D341Med (cell line): Measurements from ENCODE around the gene RXYLT1.
"Not testable (repeated sequence)": the region's sequence is repeated elsewhere in the genome, so short reads cannot be mapped to it uniquely, and the experiment has no call there.

Experiments used
- DNase-seq: peaks from one replicate; pipeline ENCODE4 v3.0.0; 2012; ENCODE audit warnings: low spot score

RXYLT1 gene

DNA sequence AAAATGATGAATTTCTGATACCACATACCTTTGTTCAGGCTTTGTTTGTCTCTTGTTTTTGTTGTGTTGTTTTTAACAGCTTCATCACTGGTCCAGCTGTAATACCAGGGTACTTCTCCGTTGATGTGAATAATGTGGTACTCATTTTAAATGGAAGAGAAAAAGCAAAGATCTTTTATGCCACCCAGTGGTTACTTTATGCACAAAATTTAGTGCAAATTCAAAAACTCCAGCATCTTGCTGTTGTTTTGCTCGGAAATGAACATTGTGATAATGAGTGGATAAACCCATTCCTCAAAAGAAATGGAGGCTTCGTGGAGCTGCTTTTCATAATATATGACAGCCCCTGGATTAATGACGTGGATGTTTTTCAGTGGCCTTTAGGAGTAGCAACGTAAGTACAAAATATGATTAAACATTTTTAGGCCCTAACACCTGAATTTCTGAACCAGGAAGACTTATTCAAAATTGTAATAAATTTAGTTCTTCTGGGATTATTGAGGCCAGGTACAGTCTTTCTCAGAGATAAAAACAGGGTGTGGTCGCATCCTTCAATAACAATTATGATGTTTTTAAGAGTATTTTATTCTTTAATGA is 22.4 kb downstream of the RXYLT1 start:
- peak; percentile 33 for DNase-seq

DNA sequence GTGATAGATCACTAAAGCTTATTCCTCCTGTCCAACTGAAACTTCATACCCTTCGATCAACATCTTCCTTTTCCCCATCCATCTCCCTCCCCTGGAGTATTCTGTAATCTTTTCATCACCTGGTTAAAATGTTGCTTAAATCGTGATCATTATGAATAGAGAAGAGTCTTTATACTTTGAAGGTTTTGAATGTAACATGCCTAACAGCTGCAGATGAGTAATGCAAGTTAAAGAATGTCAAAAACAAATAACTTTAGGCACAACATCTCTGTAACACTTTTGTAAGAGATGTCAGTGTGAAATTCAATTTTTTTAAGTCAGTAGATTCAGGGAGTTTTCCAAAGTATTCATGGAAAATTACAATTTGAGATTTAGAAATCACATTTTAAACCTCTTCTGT is 25.0 kb downstream of the RXYLT1 start:
- no peak for DNase-seq

- DNase-seq, result no peak
These were observed 26.3 kb downstream of the RXYLT1 start for GRCh38 chr12:63805704-63806672.

DNA sequence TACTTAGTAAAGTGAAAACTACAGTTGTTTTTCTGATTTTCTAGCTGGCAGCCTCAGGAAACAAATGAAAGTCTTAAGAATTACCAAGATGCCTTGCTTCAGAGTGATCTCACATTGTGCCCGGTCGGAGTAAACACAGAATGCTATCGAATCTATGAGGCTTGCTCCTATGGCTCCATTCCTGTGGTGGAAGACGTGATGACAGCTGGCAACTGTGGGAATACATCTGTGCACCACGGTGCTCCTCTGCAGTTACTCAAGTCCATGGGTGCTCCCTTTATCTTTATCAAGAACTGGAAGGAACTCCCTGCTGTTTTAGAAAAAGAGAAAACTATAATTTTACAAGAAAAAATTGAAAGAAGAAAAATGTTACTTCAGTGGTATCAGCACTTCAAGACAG is 28.9 kb downstream of the RXYLT1 start:
- no peak for DNase-seq

GRCh38 chr12:63809566-63809965 is 29.9 kb downstream of the RXYLT1 start:
- no peak for DNase-seq

GRCh38 chr12:63811334-63811733 is 31.6 kb downstream of the RXYLT1 start:
- no peak for DNase-seq

DNA sequence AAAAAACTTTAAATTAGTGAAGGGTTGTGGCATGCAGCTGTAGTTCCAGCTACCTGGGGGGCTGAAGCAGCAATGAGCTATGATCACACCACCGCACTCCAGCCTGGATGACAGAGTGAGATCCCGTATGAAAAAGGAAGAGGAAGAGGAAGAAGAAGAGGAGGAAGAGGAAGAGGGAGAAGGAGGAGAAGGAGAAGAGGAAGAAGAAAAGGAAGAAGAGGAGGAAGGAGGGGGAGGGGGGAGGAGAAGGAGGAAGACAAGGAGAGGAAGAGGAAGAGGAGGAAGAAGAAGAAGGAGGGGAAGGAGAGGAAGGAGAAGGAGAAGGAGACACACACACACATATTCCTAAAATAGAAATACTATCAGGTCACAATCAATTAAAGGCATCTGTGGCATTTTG is 32.0 kb downstream of the RXYLT1 start:
- no peak for DNase-seq

GRCh38 chr12:63814146-63814772 is 34.5 kb downstream of the RXYLT1 start:
- no peak for DNase-seq

DNA sequence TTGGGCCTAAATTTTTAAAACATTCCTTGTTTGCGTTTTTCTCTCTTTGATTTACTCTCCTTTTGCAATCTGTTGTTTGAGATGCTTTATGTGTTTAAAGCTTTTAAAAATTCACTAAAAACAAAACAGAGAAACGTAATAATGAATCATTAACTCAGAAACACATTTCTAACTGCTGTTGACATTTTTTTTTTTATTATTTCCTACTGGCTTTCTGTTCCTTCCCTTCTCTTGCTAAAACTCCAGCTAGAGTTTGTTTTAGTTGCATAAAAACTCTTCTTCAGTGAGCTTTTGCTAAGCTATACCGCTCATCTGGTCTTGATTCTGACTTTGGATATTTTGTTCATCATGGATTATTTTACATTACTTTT is 35.8 kb downstream of the RXYLT1 start:
- no peak for DNase-seq

- DNase-seq, result no peak
These were observed 36.3 kb downstream of the RXYLT1 start for GRCh38 chr12:63816031-63816430.

- no peak for DNase-seq
These were observed 40.7 kb downstream of the RXYLT1 start for GRCh38 chr12:63820427-63820826.

GRCh38 chr12:63821781-63822251 is 42.1 kb downstream of the RXYLT1 start:
- DNase-seq, result no peak

DNA sequence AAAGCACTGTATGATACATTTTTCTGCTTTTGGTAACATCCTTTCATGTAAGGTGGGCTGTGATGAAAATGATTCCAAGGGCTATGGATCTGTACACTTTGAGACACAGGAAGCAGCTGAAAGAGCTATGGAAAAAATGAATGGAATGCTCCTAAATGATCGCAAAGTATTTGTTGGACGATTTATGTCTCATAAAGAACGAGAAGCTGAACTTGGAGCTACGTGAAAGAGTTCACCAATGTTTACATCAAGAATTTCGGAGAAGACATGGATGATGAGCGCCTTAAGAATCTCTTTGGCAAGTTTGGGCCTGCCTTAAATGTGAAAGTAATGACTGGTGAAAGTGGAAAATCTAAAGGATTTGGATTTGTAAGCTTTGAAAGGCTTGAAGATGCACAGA is 42.6 kb downstream of the RXYLT1 start:
- DNase-seq, result no peak

DNA sequence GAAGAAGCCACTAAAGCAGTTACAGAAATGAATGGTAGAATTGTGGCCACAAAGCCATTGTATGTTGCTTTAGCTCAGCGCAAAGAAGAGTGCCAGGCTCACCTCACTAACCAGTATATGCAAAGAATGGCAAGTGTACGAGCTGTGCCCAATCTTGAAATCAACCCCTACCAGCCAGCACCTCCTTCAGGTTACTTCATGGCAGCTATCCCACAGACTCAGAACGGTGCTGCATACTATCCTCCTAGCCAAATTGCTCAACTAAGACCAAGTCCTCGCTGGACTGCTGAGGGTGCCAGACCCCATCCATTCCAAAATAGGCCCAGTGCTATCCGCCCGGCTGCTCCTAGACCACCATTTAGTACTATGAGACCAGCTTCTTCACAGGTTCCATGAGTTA is 43.3 kb downstream of the RXYLT1 start:
- DNase-seq, result no peak

DNA sequence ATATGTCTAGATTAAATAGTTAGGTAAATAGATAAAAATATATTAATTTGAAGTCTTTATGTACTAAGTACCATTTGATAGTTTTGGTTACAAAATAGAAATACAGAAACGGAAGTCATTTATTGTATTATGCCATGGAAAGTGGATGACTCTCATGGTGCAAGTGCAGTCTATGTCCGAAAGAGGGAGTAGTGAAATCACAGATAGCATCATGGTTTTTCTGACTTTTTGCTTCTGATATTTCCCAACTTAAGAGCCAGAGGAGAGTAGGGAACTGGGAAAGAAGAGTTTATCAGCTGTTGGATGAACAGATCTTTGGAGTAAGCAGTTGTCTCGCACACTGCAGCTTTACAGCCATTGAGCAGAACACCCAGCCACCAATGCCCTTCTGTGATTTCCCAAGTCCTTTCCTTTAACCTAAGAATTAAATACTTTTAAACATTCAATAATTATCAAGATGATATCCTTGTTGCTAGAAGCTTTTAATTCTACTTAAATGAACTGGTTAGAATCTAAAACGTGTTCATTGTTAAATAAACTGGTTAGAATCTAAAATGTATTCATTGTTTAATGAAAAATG is 46.4 kb downstream of the RXYLT1 start:
- peak; percentile 57 for DNase-seq

- DNase-seq, result no peak
These were observed 49.2 kb downstream of the RXYLT1 start for GRCh38 chr12:63828867-63829266.

- DNase-seq, result no peak
These were observed 56.3 kb downstream of the RXYLT1 start for GRCh38 chr12:63836046-63836445.

- DNase-seq, result no peak
These were observed 57.2 kb downstream of the RXYLT1 start for GRCh38 chr12:63836936-63837335.

GRCh38 chr12:63838411-63838810 is 58.7 kb downstream of the RXYLT1 start:
- no peak for DNase-seq

- DNase-seq, result no peak
These were observed 61.3 kb downstream of the RXYLT1 start for GRCh38 chr12:63841011-63841410.

DNA sequence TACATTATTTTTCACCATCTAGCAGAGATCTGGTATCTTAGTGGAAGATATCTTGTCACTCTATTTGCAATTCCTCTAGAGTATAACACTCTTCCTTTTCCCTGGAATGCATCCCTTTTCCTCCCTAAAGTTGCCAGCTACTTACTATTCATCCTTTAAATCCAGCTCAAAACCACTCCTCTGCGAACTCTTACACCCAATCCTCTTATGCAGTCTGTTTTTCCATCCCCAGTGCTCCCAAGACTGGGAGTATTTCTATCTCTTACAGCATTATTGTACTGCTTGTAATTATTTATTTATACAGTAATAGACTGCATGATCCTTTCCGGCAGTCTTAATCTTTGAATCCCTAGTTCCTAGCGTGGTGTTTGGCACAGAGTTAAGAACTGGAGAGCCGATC is 61.9 kb downstream of the RXYLT1 start:
- DNase-seq, result no peak

- DNase-seq, result not testable (repeated sequence)
These were observed 63.0 kb downstream of the RXYLT1 start for GRCh38 chr12:63842750-63843149.
